Astrocyte (in vitro differentiated cells and primary cell): Measurements from ENCODE around the gene DNTT.

Experiments
- CTCF ChIP-seq: IDR thresholded peaks from 2 replicates; pipeline ENCODE4 v1.5.1; 2011; ENCODE audit warnings: low read depth, mild to moderate bottlenecking, inconsistent platforms, low read length, moderate library complexity; ENCODE audit not compliant: insufficient read depth
- EZH2 ChIP-seq: IDR thresholded peaks from 2 replicates; pipeline ENCODE4 v1.6.1; 2012; ENCODE audit warnings: mild to moderate bottlenecking, low read length, inconsistent platforms; ENCODE audit not compliant: insufficient read depth

- TF ChIP-seq CTCF (no peak), EZH2 (no peak)
These were observed 38.2 kb downstream of the DNTT start for GRCh38 chr10:96342402-96342801.
